Muscle of leg (tissue), 11 donors: ENCODE measurements around the gene MARCHF4. TPM values are rescaled to one million over a fixed set of nuclear protein-coding genes. Genes with fewer than 3 reads are reported as not detected.

Experiments
- DNase-seq: peaks from one replicate; pipeline ENCODE4 v3.0.0; 2013
- H3K27ac ChIP-seq: one replicate; pipeline ENCODE4 v1.5.1; 2013; ENCODE audit warnings: mild to moderate bottlenecking, low read length, control low read depth
- H3K27me3 ChIP-seq: one replicate; pipeline ENCODE4 v1.6.1; 2013; ENCODE audit warnings: low read length; ENCODE audit not compliant: control insufficient read depth, insufficient read depth
- H3K36me3 ChIP-seq: one replicate; pipeline ENCODE4 v1.6.1; 2013; ENCODE audit warnings: low read length; ENCODE audit not compliant: control insufficient read depth, insufficient read depth
- H3K4me1 ChIP-seq: one replicate; pipeline ENCODE4 v1.6.1; 2013; ENCODE audit warnings: low read length; ENCODE audit not compliant: control insufficient read depth, insufficient read depth
- H3K4me3 ChIP-seq: one replicate; pipeline ENCODE4 v1.5.1; 2013; ENCODE audit warnings: low read length, control low read depth
- H3K9me3 ChIP-seq: replicated peaks from 2 replicates; pipeline ENCODE4 v1.6.1; 2013; ENCODE audit warnings: low read depth, low read length; ENCODE audit not compliant: control insufficient read depth
- WGBS: methylation state at CpG from one replicate; pipeline ENCODE4 v1.1.5; 2013; ENCODE audit warnings: missing lambda C conversion rate; ENCODE audit not compliant: insufficient coverage; 5-methylcytosine and 5-hydroxymethylcytosine counted together
- polyA plus RNA-seq, 8 donors: library from polyadenylated mRNA; unstranded; fragments of 120-200 nt; gene quantifications; one replicate each; pipeline versions ENCODE4 v1.2.1 to v1.2.3, GENCODE V29; 2013; ENCODE audit warnings: inconsistent platforms in 1 of 8, low replicate concordance in 1 of 8; ENCODE audit not compliant: insufficient read length in 8 of 8, insufficient read depth in 1 of 8
- total RNA-seq: library from RNA; stranded (reverse); fragments of 120-200 nt; gene quantifications from one replicate; pipeline ENCODE4 v1.2.4, GENCODE V29; 2013

The MARCHF4 gene
- total and polyA plus RNA-seq, 9 donors = 0.08 to 0.17 (median 0.13) TPM; not detected in 1

- H3K27me3 ChIP-seq = no peaks in the 10 kb centered on the region
- no peak overlapping the region for H3K4me3 ChIP-seq
- peak; percentile 30 for DNase-seq
- peaks cover 21% of the 10 kb centered on the region for H3K4me1 ChIP-seq
- H3K9me3 ChIP-seq = no peaks in the 10 kb centered on the region
- H3K27ac ChIP-seq = no peak overlapping the region
- no peaks in the 10 kb centered on the region for H3K36me3 ChIP-seq
- WGBS = 6% methylated on average over 3 of the region's 3 CpGs
These were observed 31.2 kb downstream of the MARCHF4 start for GRCh38 chr2:216341121-216341520.

- DNase-seq = no peak
- no peaks in the 10 kb centered on the region for H3K9me3 ChIP-seq
- no peaks in the 10 kb centered on the region for H3K27me3 ChIP-seq
- no peaks in the 10 kb centered on the region for H3K36me3 ChIP-seq
- WGBS = no CpG with 5 or more reads among the region's 1 CpG
- H3K4me3 ChIP-seq = no peak overlapping the region
- H3K27ac ChIP-seq = peak overlapping the region; percentile 53
- peaks cover 21% of the 10 kb centered on the region for H3K4me1 ChIP-seq
These were observed 32.0 kb downstream of the MARCHF4 start for GRCh38 chr2:216340280-216340631.

- 0% methylated on average over 3 of the region's 7 CpGs for WGBS
- Histone ChIP-seq H3K36me3 (no peaks in the 10 kb centered on the region), H3K4me3 (no peak overlapping the region), H3K27me3 (no peaks in the 10 kb centered on the region), H3K4me1 (peaks cover 21% of the 10 kb centered on the region), H3K27ac (no peak overlapping the region), H3K9me3 (no peaks in the 10 kb centered on the region)
- peak; percentile 77 for DNase-seq
These were observed 32.6 kb downstream of the MARCHF4 start for GRCh38 chr2:216339456-216340279.

- no peaks in the 10 kb centered on the region for H3K27me3 ChIP-seq
- no peak overlapping the region for H3K4me3 ChIP-seq
- H3K36me3 ChIP-seq = no peaks in the 10 kb centered on the region
- no peak overlapping the region for H3K27ac ChIP-seq
- WGBS = no CpG with 5 or more reads among the region's 1 CpG
- DNase-seq = no peak
- peaks cover 9% of the 10 kb centered on the region for H3K4me1 ChIP-seq
- H3K9me3 ChIP-seq = no peaks in the 10 kb centered on the region
These were observed 37.0 kb downstream of the MARCHF4 start for GRCh38 chr2:216335252-216335651.

- 100% methylated on average over 2 of the region's 5 CpGs for WGBS
These were observed 43.9 kb downstream of the MARCHF4 start for GRCh38 chr2:216328347-216328746.

GRCh38 chr2:216327447-216327935 is 44.8 kb downstream of the MARCHF4 start:
- WGBS = no CpG with 5 or more reads among the region's 1 CpG
- Histone ChIP-seq H3K36me3 (no peaks in the 10 kb centered on the region), H3K4me3 (no peak overlapping the region), H3K27me3 (peaks cover 2% of the 10 kb centered on the region), H3K4me1 (no peaks in the 10 kb centered on the region), H3K9me3 (no peaks in the 10 kb centered on the region), H3K27ac (no peak overlapping the region)
- DNase-seq = no peak

More at GRCh38 chr2:216328347-216328746, 43.9 kb downstream of the MARCHF4 start:
- Histone ChIP-seq H3K9me3 (no peaks in the 10 kb centered on the region), H3K36me3 (no peaks in the 10 kb centered on the region), H3K4me3 (no peak overlapping the region), H3K27me3 (peaks cover 2% of the 10 kb centered on the region), H3K27ac (no peak overlapping the region), H3K4me1 (no peaks in the 10 kb centered on the region)
- DNase-seq = no peak

Other genes with a start within 250 kb of the MARCHF4 start
- gene SMARCAL1, start 40.0 kb upstream of the MARCHF4 start, total RNA-seq = 9.0 TPM
- gene SMARCAL1, start 40.0 kb upstream of the MARCHF4 start, polyA plus RNA-seq = 10 to 100 TPM; 17.8 to 22.7 (median 20.9) TPM
- 12,065 TPM for gene RPL37A, start 126.4 kb upstream of the MARCHF4 start, total RNA-seq
- 1,000 to 10,000 TPM; 3,793 to 4,976 (median 4,655) TPM for gene RPL37A, start 126.4 kb upstream of the MARCHF4 start, polyA plus RNA-seq